Measurements from ENCODE around the gene MAP4K2.

The MAP4K2 gene

GRCh38 chr11:64791781-64792291, 11.2 kb downstream of the MAP4K2 start:
- ATAC-seq (no peak), DNase-seq (no peak)

- DNase-seq (no peak), ATAC-seq (no peak)
These were observed 12.6 kb downstream of the MAP4K2 start for GRCh38 chr11:64790205-64791095.

DNA sequence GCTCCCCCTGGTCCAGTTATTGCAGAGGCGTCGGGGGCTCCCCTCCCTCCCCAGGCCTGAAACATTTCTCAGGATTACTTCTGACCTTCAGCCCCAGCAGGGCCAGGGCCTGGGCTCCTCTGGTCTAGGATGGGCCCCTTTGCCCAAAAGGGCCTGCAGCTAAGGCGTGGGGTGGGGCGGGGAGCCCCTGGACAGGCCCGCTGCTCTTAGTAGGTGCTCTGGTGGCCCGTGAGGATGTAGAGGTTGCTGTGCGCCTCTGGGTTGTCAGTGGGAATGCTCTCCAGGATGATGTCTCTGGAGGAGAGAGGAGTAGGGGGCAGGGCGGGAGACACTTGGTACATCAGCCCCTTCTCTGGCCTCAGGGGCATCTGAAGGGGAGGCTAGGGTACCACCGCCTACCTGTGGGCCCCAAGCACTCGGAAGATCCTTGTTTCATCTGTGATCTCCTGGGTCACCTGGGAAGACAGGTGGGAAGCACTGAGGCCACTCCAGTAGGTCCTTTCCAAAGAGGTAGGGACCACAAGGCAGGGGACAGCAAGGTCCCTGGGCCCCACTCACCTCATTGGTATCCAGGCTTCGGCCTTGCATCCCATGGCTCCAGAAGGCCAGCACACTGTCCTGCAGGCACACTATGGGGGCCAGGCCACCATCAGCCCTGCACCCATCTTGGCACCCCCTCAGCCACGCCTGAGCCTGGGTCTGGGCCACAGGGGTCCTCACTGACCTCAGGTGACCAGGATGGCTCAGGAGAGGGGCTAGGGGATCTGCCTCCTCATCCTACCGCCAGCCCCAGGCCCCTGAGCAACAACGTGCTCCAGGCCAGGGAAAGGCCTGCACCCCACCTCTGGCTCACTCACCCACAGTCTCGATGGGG, 13.4 kb downstream of the MAP4K2 start:
- DNase-seq, result no peak
- no peak for ATAC-seq

DNA sequence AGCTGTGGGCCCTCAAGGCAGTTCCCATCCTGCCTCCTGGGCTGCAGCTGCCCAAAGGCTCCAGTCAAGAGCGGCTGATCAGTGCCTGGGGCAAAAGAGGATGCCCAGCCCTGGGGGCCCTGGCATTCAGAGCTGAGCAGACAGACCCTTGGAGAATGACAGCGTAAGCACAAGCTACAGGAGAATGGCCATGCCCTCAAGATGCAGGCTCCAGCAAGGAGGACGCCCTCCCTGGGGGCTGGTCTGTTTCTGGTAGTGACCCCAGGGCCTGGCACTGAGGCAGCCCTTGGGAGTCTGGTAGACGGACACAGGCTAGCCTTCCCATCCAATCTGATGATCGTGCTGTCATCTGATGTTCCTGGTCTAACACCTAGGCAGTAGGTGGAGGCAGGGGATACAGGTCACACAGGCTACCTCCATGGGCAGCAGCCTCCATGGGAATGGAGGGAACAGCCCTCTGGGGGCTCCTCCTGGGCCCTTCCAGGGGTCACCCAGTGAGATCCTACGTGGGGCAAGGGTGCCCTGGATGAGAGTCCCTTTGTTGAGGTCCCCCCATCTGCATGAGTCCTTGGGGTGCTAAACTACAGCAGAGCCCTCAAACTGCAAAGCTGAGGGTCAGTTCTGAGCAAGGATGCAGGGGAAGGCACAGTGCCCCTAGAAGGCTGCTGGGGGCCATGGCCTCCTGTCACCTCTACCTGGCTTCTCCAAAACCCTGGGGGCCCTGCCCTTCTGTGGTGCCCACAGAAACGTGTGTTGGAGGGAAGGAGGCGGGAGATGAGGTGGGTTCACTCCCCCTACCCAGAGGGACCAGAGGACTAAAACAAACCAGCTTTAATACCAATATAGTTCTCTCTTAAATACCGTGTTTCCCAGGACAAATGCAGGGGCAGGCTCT, 14.4 kb downstream of the MAP4K2 start:
- peak; percentile 8 for ATAC-seq
- DNase-seq, result no peak

GRCh38 chr11:64787526-64788320, 15.3 kb downstream of the MAP4K2 start:
- DNase-seq, result peak; percentile 70

DNA sequence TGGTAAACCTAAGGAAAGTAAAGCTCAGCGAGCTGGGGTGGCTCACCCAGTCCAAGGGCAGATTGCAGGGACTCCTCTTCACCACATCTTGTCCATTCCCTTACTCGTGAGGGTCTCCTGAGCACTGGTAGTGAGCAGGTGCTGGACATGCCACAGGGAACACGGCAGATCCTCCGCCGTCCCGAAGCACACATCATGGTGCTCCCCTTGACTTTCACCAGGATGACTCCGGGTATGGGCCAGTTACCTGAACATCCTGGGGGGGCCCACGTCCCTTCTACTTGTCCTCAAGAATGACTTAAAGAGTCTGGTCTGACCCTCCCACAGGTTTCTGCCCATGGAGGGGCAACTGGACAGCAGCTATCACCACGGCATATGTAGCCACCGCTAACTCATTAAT, 16.7 kb downstream of the MAP4K2 start:
- DNase-seq (no peak), ATAC-seq (no peak)

More at GRCh38 chr11:64787526-64788320, 15.3 kb downstream of the MAP4K2 start:
- ATAC-seq, result peak; percentile 55

DNA sequence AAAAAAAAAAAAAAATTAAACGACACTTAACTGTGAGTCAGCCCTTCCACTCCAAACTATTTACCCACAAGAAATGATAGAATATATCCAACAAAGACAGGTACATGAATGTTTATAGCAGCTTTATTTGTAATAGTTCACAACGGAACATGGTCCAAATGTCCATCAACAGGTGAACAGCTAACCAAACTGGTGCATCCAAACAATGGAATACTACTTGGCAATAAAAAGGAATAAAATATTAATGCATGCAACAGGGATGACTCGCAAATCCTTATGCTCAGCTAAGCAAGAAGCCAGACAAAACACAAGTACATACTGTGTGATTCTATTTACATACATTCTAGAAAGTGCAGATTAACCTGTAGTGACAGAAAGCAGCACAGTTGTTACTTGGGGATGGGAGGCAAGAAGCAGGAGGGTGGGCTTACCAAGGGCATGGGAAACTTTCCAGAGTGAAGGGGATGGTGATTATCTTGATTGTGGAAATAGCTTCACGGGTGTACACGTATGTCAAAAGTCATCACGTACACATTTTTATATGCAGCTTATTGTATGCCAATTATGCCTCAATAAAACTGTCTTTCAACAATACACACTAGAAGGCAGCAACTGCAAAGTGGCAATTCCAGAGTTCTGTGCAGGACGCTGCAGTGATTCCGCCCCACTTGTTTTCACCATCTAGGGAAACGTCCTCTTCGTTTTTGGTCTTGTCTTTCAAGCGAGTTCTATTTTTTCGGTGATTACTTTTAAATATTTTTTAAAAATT, 18.0 kb downstream of the MAP4K2 start:
- ATAC-seq, result no peak

DNA sequence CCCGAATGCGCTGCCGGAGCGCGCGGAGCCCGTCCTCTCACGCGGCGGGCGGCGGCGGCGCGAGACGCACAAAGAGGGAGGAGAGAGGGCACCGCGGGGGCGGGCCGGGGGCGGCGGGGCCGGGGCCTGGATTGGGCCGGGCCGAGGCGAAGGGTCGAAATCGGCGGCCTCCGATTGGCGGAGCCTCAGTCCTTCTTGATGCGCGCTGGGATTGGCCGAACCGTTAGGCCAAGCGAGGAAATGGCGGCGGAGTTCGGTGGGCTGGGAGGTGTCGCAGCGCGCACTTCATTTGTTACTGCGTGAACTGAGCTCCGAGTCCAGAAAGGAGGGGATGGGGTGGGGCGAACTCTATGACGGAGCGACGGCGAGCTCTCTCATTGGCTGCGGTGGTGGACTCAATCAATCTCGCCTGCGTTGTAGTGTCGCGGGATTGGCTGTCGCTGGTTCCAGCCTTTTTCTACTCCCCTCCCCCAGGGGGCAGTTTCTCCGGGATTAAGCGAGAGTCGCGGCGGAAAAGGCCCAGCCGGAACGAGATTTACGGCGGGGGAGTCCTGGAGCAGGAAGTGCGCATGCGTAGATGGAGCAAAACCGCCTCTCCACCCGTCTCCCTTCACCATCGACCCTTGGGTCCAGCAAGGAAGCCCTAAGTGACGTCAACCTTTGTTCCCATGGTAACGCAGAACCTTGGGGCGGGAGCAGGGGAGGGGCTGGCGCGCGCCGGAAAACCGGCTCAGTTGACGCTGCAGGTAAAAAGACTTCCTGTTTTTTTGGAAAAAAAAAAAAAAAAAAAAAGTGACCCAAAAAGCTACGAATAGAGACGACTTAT, 24.3 kb downstream of the MAP4K2 start, which contains the start of gene SF1:
SF1 (minus strand) TSS at position 70 of the 826 bp plus-strand sequence. CDS start 150 bp downstream, outside the sequence.
- peak; percentile 98 for DNase-seq
- ATAC-seq, result peak; percentile 94

More for the DNA sequence above, 18.0 kb downstream of the MAP4K2 start:
- no peak for DNase-seq

DNA sequence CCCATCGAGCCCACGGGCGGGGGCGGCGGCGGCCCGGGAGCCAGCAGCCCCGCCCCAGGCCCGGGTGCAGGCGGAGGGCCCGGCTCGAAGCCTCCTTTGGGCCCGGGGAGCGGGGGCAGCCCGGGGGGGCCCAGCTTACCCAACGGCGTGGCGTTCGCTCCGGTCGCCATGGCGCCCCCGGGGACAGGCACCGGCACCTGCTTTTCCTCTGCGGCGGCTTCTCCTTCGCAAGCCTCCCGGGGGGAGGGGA, 24.9 kb downstream of the MAP4K2 start:
- ATAC-seq (no peak), DNase-seq (no peak)

GRCh38 chr11:64777449-64778222, 25.4 kb downstream of the MAP4K2 start:
- ATAC-seq (peak; percentile 2), DNase-seq (peak; percentile 89)

GRCh38 chr11:64776875-64777274, 26.1 kb downstream of the MAP4K2 start:
- ATAC-seq (no peak), DNase-seq (no peak)

DNA sequence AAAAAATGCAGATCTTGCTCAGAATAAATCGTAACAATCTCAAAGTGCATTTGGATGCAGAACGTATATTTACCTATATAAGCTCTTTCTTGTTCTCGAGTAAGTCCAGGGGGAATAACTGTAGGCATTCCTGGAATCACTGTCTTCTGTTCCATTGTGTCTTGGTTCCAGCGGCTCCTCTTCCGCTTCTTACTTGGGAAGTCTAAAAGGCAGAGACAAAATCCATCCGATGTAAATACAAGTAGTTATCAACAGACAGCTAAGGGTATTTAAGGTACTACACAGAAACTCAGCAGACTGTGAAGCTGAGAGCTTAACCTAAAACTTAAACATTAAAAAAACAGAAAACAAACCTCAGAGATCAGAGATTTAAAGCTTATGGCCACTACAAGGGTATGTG, 26.6 kb downstream of the MAP4K2 start:
- ATAC-seq, result no peak
- DNase-seq, result no peak

DNA sequence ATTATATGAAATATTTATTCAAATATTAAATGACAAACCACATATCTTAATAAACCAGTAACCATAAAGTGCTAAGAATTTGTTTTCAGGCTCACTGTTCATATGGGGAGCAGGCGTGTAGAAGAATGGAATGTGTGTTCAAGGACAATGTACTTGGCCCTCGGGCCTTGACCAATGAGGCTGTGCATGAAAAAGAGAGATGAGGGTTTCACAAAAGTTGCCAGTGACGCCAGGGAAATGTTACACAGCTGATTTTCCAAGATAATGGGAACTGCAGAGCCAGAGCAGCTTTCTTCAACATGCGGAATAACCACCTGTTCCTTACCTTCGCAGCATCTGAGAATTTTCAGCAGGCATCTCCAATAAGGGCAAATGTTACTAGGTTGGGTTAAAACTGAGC, 28.9 kb downstream of the MAP4K2 start:
- no peak for DNase-seq
- ATAC-seq, result no peak

- no peak for ATAC-seq
These were observed 30.6 kb downstream of the MAP4K2 start for GRCh38 chr11:64772303-64773018.

GRCh38 chr11:64771861-64772260, 31.2 kb downstream of the MAP4K2 start:
- DNase-seq (no peak), ATAC-seq (no peak)

More at GRCh38 chr11:64772303-64773018, 30.6 kb downstream of the MAP4K2 start:
- DNase-seq, result no peak

GRCh38 chr11:64770120-64770519, 32.9 kb downstream of the MAP4K2 start:
- ATAC-seq (no peak), DNase-seq (no peak)

DNA sequence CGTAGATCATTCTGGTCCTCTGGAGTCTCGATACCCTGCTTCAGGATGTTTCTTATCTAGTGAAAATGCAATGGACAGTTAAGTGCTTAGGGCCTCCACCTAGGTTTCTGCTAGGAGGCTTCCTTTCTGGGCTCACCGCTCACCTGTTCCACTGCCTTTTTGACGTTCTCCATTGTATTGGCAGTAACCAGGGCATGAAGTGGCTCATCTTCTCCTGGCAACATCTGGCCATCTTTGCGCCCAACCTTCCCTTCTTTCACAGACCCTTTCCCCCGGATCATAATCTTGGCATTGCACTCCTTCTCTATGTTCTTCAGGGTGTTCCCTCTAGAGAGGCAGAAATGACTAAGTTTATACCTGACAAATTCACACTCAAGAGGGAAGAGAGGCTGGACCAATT, 33.7 kb downstream of the MAP4K2 start:
- DNase-seq (no peak), ATAC-seq (no peak)

DNA sequence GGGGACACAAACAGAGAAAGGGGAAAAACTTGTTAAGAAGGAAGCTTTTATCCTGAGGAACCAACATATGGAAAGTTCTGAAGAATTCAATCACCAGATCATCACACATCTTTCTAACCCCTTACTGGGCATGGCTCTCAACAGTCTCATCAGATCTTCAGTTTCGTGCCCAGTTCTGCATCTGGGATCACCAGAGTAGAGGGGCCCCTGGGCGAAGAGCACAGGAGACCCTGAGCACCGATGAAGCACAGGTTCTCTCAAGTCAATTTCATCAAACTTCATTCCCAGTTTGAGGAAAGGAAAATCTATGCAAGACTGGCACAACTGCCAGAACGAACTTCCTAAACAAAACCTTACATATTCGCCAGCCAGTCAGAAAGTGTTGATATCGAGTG, 34.7 kb downstream of the MAP4K2 start:
- DNase-seq (no peak), ATAC-seq (no peak)

Data from stimulated activated naive CD8-positive, alpha-beta T cell treated with anti-CD3 and anti-CD28 coated beads, Interleukin-15, Interleukin-2, amounts not matched to agents 100 U/mL and 50 U/mL, for 24 hours (primary cell).